ENCODE measurements around the gene TRIO.

The TRIO gene

DNA sequence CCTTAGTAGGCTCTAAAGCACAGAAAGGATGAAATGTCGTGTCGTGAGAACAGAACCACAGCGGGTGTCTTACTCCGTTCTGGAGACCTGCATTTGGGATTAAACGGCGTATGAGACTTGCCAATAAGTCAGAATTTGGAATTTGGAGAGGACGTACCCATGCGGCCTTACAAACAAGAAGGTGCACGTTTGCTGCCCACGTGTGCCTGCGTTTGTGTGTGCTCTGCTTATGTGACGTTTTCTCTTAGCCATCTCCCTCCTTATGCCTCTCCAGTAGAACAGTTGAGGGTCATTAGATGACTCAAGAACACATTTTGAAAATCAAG is 266.9 kb downstream of the TRIO start:
- TF ChIP-seq, protein P1, sequence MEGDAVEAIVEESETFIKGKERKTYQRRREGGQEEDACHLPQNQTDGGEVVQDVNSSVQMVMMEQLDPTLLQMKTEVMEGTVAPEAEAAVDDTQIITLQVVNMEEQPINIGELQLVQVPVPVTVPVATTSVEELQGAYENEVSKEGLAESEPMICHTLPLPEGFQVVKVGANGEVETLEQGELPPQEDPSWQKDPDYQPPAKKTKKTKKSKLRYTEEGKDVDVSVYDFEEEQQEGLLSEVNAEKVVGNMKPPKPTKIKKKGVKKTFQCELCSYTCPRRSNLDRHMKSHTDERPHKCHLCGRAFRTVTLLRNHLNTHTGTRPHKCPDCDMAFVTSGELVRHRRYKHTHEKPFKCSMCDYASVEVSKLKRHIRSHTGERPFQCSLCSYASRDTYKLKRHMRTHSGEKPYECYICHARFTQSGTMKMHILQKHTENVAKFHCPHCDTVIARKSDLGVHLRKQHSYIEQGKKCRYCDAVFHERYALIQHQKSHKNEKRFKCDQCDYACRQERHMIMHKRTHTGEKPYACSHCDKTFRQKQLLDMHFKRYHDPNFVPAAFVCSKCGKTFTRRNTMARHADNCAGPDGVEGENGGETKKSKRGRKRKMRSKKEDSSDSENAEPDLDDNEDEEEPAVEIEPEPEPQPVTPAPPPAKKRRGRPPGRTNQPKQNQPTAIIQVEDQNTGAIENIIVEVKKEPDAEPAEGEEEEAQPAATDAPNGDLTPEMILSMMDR (conservative IDR thresholded peaks at IDR 0.05; ENCODE audit: control insufficient read depth, insufficient read depth, low read depth, low read length): no peak
- no peak overlapping the region for H3K4me3 ChIP-seq (ENCODE audit: control insufficient read depth, low read depth, low read length)
- peak; percentile 92 for DNase-seq (ENCODE audit: low read depth)

DNA sequence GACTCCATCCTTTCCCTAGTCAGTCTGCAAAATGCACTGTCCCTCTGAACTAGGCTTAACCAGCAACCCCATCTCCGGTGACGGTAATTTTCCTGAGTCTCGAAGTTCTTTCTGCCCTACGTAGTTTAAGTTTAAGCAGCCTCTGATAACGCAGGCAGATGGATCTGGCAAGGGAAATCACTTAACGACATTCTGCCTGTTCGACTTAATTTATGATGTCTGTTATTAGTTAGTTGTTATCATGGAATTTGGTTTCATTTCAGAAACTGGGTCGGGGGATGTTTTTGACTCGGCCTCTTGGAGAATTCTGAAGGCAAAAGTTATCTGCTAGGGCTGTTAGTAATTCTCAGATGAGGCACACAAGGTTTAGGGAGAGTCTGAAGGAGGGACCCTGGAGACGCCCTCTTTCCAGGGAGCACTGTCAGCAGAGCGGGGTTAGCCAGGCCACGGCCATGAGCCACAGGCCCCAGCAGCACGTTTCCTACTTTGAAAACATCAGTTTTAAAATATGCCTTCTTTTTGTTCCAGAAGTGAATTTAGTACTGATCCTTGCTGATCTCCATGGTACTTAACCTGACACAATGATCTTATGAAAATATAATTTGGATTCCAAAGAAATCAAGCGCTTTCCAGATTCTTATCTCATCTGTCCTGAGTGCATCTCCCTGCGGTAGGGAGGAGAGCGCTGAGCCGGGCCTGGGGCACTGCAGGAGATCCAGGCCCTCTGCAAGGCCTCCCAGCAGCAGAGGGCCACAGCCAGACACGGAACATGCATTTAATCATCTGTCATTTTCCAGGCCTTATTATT is 267.5 kb downstream of the TRIO start:
- no peak for DNase-seq (ENCODE audit: low read depth)
- no peak overlapping the region for H3K4me3 ChIP-seq (ENCODE audit: control insufficient read depth, low read depth, low read length)
- TF ChIP-seq, protein P1 (conservative IDR thresholded peaks at IDR 0.05; ENCODE audit: control insufficient read depth, insufficient read depth, low read depth, low read length): no peak

DNA sequence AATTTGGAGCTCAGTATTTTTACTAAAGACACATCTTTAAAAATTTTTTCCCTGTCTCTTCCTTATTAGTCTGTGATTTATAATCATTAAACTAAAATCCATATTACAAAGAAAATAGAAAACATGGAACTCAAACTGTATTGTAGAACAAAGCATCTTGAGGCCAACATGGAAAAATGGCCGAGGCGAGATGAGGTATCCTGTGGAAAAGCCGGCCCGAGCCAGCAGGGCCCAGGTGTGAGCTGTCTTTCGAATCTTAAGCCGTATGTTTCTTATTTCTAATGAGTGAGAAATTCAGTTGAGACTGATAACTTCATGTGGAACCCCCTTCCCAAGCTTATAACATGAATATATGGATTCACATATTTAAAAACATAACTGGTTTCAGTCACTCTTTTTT is 268.1 kb downstream of the TRIO start:
- no peak overlapping the region for H3K4me3 ChIP-seq (ENCODE audit: control insufficient read depth, low read depth, low read length)
- DNase-seq (ENCODE audit: low read depth): no peak
- TF ChIP-seq, protein P1 (conservative IDR thresholded peaks at IDR 0.05; ENCODE audit: control insufficient read depth, insufficient read depth, low read depth, low read length): no peak

GRCh38 chr5:14413331-14413750 is 270.2 kb downstream of the TRIO start:
- TF ChIP-seq, protein P1 (conservative IDR thresholded peaks at IDR 0.05; ENCODE audit: control insufficient read depth, insufficient read depth, low read depth, low read length): no peak
- no peak overlapping the region for H3K4me3 ChIP-seq (ENCODE audit: control insufficient read depth, low read depth, low read length)
- peak; percentile 93 for DNase-seq (ENCODE audit: low read depth)

DNA sequence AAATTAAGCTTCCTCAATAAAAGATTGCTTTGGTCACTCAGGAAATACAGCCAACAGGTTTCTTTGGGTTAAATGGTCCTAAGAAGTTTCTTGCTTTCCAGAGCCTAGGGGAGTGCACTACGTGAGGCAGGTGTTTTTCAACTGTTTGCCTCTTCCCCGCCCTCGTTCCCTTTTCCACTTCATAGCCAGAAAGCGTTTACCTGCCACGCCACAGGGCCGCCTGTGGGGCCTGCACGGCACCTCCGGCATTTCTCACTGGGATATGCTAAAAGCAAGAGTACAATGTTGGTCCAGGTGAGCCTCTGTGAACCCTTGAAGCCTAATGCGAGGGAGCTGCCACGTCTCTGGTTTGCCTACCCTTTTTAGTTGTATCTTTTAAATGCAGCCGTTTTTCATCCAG is 270.9 kb downstream of the TRIO start:
- TF ChIP-seq, protein P1 (conservative IDR thresholded peaks at IDR 0.05; ENCODE audit: control insufficient read depth, insufficient read depth, low read depth, low read length): no peak
- no peak for DNase-seq (ENCODE audit: low read depth)
- H3K4me3 ChIP-seq (ENCODE audit: control insufficient read depth, low read depth, low read length): no peak overlapping the region

DNA sequence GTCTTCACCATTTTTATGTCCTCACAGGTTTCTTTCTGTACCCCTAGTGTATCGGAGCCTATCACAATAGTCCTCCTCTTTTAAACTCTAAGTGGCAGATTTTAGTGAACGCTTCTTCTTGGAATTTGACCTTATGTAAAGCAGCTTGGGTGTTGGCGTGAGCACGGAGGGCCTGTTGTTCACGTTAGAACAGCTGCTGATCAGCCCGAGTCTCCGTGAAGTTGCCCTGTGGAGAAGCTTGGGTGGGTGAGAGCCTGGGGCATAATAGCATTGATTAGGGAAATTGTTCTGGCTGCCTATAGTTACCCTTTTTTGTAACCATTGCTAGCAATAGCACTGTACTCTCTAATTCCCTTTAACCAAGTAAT is 271.5 kb downstream of the TRIO start:
- no peak overlapping the region for H3K4me3 ChIP-seq (ENCODE audit: control insufficient read depth, low read depth, low read length)
- TF ChIP-seq, protein P1 (conservative IDR thresholded peaks at IDR 0.05; ENCODE audit: control insufficient read depth, insufficient read depth, low read depth, low read length): no peak
- DNase-seq (ENCODE audit: low read depth): no peak

All from fibroblast of mammary gland (primary cell).